Keratinocyte (primary cell): ENCODE data around the gene ADGRL3. TPM values are rescaled to one million over a fixed set of nuclear protein-coding genes. Genes with fewer than 3 reads are reported as not detected.
"Not testable (repeated sequence)": the region's sequence is repeated elsewhere in the genome, so short reads cannot be mapped to it uniquely, and the experiment has no call there.

Experiments used
- DNase-seq: peaks from one replicate; pipeline ENCODE4 v3.0.0-alpha.2; 2011; ENCODE audit warnings: low read depth, missing footprints, low spot score
- FAIRE-seq: peaks from 2 replicates; lab custom pipeline; 2011; peaks lifted over from hg19 to GRCh38; lab: Jason Lieb, UNC
- H2AFZ ChIP-seq: 2 replicates; pipeline ENCODE4 v1.6.0; 2012; ENCODE audit warnings: low read length, control low read depth, inconsistent platforms; ENCODE audit not compliant: control insufficient read depth
- H3K27ac ChIP-seq: 2 replicates; pipeline ENCODE4 v1.5.1; 2011; ENCODE audit warnings: low read length; ENCODE audit not compliant: control insufficient read depth, insufficient read depth
- H3K27me3 ChIP-seq: 3 replicates; pipeline ENCODE4 v1.6.0; 2011; ENCODE audit warnings: low read length; ENCODE audit not compliant: control insufficient read depth, insufficient read depth; ENCODE audit errors: extremely low read depth
- H3K36me3 ChIP-seq, 2 experiments: 2 replicates in 1 of 2; 3 replicates in 1 of 2; pipeline ENCODE4 v1.5.1; 2011; ENCODE audit warnings: low read length in 2 of 2, mild to moderate bottlenecking in 1 of 2; ENCODE audit not compliant: control insufficient read depth in 2 of 2, insufficient read depth in 2 of 2; ENCODE audit errors: extremely low read depth in 1 of 2
- H3K4me1 ChIP-seq: 3 replicates; pipeline ENCODE4 v1.5.1; 2011; ENCODE audit warnings: low read length; ENCODE audit not compliant: control insufficient read depth, insufficient read depth; ENCODE audit errors: extremely low read depth
- H3K4me2 ChIP-seq: 3 replicates; pipeline ENCODE4 v1.6.0; 2011; ENCODE audit warnings: low read depth, low read length; ENCODE audit not compliant: control insufficient read depth, insufficient read depth; ENCODE audit errors: extremely low read depth
- H3K4me3 ChIP-seq, 3 experiments: fragments of 200-600 bp in 1 of 3; sonication (generic) in 1 of 3; 2 replicates in 2 of 3; 3 replicates in 1 of 3; pipeline ENCODE4 v1.5.1; 2011 to 2016; ENCODE audit warnings: low read length in 3 of 3, mild to moderate bottlenecking in 3 of 3, control low read depth in 2 of 3, inconsistent platforms in 1 of 3, low read depth in 1 of 3, mixed read lengths in 1 of 3, mixed run types in 1 of 3, moderate library complexity in 1 of 3; ENCODE audit not compliant: control insufficient read depth in 2 of 3, insufficient read depth in 2 of 3; ENCODE audit errors: extremely low read depth in 1 of 3
- H3K79me2 ChIP-seq: 2 replicates; pipeline ENCODE4 v1.6.0; 2012; ENCODE audit warnings: low read length; ENCODE audit not compliant: control insufficient read depth, insufficient read depth
- H3K9ac ChIP-seq: 3 replicates; pipeline ENCODE4 v1.6.0; 2011; ENCODE audit warnings: low read length; ENCODE audit not compliant: control insufficient read depth, insufficient read depth; ENCODE audit errors: extremely low read depth
- H3K9me1 ChIP-seq: 3 replicates; pipeline ENCODE4 v1.6.0; 2011; ENCODE audit warnings: low read length; ENCODE audit not compliant: control insufficient read depth, insufficient read depth; ENCODE audit errors: extremely low read depth
- H3K9me3 ChIP-seq: 2 replicates; pipeline ENCODE4 v1.5.1; 2012; ENCODE audit warnings: low read depth, low read length; ENCODE audit not compliant: control insufficient read depth
- H4K20me1 ChIP-seq: 3 replicates; pipeline ENCODE4 v1.6.0; 2011; ENCODE audit warnings: low read length; ENCODE audit not compliant: control insufficient read depth, insufficient read depth; ENCODE audit errors: extremely low read depth
- EZH2 ChIP-seq: IDR thresholded peaks from one replicate; pipeline ENCODE4 v1.6.1; 2012; ENCODE audit warnings: inconsistent platforms, mild to moderate bottlenecking, low read length, moderate library complexity
- dilution Hi-C: fragments of 300-500 bp; cut with MboI; formaldehyde crosslinking; loops from one replicate; pipeline ENCODE4 v1.7.0; 2020; ENCODE audit warnings: low sequenced_read_pairs; ENCODE audit not compliant: extremely low pct_ligation_motif_present
- polyA plus RNA-seq, 5 experiments: library from polyadenylated mRNA; depleted of rRNA in 3 of 5; stranded (reverse) in 3 of 5; stranded (forward) in 1 of 5; unstranded in 1 of 5; fragments of >200 nt; gene quantifications; 1 replicate in 1 of 5; 2 replicates in 3 of 5; 3 replicates in 1 of 5; pipeline versions ENCODE4 v1.2.1 to v1.2.3, GENCODE V29; 2011 to 2012; ENCODE audit warnings: missing spikeins in 2 of 5, low read depth in 1 of 5, low replicate concordance in 1 of 5
- TF ChIP-seq, protein P1 (sequence below), 3 experiments: IDR thresholded peaks in 1 of 3; conservative IDR thresholded peaks in 1 of 3; optimal IDR thresholded peaks in 1 of 3; 2 replicates in 2 of 3; 3 replicates in 1 of 3; pipeline versions ENCODE3 to v1.5.1; 2011; ENCODE audit warnings: low read length in 3 of 3, mild to moderate bottlenecking in 3 of 3, moderate library complexity in 2 of 3, control low read depth in 1 of 3, inconsistent platforms in 1 of 3; ENCODE audit not compliant: insufficient read depth in 2 of 3; ENCODE audit errors: extremely low read depth in 1 of 3

The ADGRL3 gene
- polyA plus RNA-seq, 1 donor (not counting 4 experiments of a cell fraction or from before 2014, with no cell fraction given), result 0.18 TPM

GRCh38 chr4:61505773-61506685 lies 305.9 kb downstream of the ADGRL3 start:
- H3K27ac ChIP-seq, result no peak overlapping the region
- H3K9me1 ChIP-seq, result no peaks in the 10 kb centered on the region
- no peak overlapping the region for H3K9ac ChIP-seq
- no peak overlapping the region for H3K4me3 ChIP-seq
- H3K36me3 ChIP-seq, result no peaks in the 10 kb centered on the region
- H4K20me1 ChIP-seq, result no peaks in the 10 kb centered on the region
- dilution Hi-C loops, result no loop called here
- no peak for FAIRE-seq
- DNase-seq, result no peak
- H3K9me3 ChIP-seq, result no peaks in the 10 kb centered on the region
- no peaks in the 10 kb centered on the region for H3K79me2 ChIP-seq
- TF ChIP-seq, protein P1, sequence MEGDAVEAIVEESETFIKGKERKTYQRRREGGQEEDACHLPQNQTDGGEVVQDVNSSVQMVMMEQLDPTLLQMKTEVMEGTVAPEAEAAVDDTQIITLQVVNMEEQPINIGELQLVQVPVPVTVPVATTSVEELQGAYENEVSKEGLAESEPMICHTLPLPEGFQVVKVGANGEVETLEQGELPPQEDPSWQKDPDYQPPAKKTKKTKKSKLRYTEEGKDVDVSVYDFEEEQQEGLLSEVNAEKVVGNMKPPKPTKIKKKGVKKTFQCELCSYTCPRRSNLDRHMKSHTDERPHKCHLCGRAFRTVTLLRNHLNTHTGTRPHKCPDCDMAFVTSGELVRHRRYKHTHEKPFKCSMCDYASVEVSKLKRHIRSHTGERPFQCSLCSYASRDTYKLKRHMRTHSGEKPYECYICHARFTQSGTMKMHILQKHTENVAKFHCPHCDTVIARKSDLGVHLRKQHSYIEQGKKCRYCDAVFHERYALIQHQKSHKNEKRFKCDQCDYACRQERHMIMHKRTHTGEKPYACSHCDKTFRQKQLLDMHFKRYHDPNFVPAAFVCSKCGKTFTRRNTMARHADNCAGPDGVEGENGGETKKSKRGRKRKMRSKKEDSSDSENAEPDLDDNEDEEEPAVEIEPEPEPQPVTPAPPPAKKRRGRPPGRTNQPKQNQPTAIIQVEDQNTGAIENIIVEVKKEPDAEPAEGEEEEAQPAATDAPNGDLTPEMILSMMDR (optimal IDR thresholded peaks at IDR 0.05 in 1 of 3, IDR thresholded peaks at IDR 0.05 in 1 of 3, conservative IDR thresholded peaks at IDR 0.05 in 1 of 3; ENCODE audit: extremely low read depth in 1 of 3, insufficient read depth in 2 of 3, low read length in 3 of 3), result no peak
- no peak for TF ChIP-seq EZH2
- no peak overlapping the region for H3K4me2 ChIP-seq
- no peak overlapping the region for H2AFZ ChIP-seq
- H3K4me1 ChIP-seq, result no peaks in the 10 kb centered on the region
- H3K27me3 ChIP-seq, result no peaks in the 10 kb centered on the region

DNA sequence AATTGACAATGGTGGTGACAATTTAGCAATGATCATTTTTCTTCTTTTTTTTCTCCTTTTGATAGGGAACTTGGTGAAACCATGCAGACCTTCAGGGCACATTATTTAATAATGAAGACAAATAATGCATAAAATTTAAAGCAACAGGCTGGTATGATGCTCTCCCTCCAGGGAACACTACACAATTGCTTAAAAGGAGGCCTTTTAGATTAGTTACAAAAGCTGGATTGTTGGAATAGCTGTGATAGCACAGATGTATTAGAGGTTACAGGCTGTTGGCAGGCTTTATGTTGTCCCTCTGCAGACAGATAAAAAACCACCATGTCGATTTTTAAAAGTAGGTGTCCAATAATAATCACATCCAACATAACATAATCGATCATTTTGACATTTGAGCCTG lies 307.0 kb downstream of the ADGRL3 start:
- Histone ChIP-seq H3K4me1 (peaks cover 6% of the 10 kb centered on the region), H3K4me2 (no peak overlapping the region), H3K9me3 (no peaks in the 10 kb centered on the region), H3K27me3 (no peaks in the 10 kb centered on the region), H3K79me2 (no peaks in the 10 kb centered on the region), H3K27ac (no peak overlapping the region), H3K4me3 (no peak overlapping the region), H3K9ac (no peak overlapping the region), H3K9me1 (no peaks in the 10 kb centered on the region), H2AFZ (no peak overlapping the region), H3K36me3 (no peaks in the 10 kb centered on the region), H4K20me1 (no peaks in the 10 kb centered on the region)
- TF ChIP-seq EZH2, result no peak
- TF ChIP-seq, protein P1 (optimal IDR thresholded peaks at IDR 0.05 in 1 of 3, IDR thresholded peaks at IDR 0.05 in 1 of 3, conservative IDR thresholded peaks at IDR 0.05 in 1 of 3; ENCODE audit: extremely low read depth in 1 of 3, insufficient read depth in 2 of 3, low read length in 3 of 3), result no peak
- dilution Hi-C loops, result no loop called here
- DNase-seq (no peak), FAIRE-seq (no peak)

DNA sequence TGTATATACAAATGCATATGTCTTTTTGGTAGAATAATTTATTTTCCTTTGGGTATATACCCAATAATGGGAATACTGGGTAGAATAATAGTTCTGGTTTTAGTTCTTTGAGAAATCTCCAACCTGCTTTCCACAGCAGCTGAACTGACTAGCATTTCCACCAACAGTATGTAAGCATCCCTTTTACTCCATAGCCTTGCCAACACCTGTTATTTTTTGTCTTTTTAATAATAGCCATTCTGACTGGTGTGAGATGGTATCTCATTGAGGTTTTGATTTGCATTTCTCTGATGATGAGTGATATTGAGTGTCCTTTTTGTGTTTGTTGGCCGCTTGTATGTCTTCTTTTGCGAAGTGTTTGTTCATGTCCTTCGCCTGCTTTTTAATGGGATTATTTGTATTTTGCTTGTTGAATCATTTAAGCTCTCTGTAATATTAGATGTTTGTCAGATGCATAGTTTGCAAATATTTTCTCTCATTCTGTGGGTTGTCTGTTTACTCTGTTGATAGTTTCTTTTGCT lies 309.7 kb downstream of the ADGRL3 start:
- H3K36me3 ChIP-seq, H3K27ac ChIP-seq, H3K79me2 ChIP-seq, H3K9ac ChIP-seq, H3K9me3 ChIP-seq, H3K4me3 ChIP-seq, H3K9me1 ChIP-seq, H3K4me2 ChIP-seq, DNase-seq, H3K4me1 ChIP-seq, H3K27me3 ChIP-seq, dilution Hi-C loops, H4K20me1 ChIP-seq, FAIRE-seq, H2AFZ ChIP-seq: not testable (repeated sequence)
